GM19467 (cell line): ENCODE measurements around the gene BCL2L15.
"Not testable (repeated sequence)": the region's sequence is repeated elsewhere in the genome, so short reads cannot be mapped to it uniquely, and the experiment has no call there.

Experiments used
- ATAC-seq: cut with Tn5 transposase; IDR thresholded peaks from one replicate; pipeline ENCODE4 v1.9.1; 2021; ENCODE audit warnings: mild to moderate bottlenecking, moderate library complexity; ENCODE audit not compliant: unreplicated experiment

Gene BCL2L15

DNA sequence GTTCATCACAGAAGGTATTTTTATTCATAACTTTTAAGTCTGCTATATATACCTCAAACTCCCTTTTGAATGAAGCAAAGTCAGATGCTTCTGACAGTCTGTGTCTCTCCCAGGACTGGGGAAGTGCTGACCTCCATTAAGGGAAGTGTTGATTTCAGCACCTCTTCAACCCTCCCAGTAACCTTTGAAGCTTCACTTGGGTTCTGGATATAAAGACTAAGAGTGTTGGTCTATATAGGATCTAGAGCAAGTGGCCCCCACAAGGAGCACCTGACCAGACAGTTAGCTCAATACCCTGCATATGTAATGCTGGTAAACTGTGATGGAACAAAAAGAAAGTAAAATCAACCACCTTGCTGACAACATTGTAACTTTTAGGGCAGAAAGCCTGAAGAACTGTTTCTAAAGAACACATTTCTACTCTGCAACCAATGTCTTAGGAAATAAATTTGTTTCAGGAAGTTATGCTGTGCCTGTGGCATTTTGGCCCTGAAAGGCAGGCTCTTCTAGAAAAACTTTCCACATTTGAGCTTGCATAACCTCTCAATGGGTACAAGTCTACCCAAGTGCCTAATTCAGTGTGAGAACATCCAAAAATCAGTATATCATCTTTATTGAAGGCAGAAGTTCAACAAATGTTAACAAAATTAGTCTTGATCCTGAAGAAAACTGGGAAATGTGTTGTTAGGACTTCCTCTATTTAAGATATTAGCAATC lies 15.0 kb downstream of the BCL2L15 start:
- ATAC-seq: no peak

DNA sequence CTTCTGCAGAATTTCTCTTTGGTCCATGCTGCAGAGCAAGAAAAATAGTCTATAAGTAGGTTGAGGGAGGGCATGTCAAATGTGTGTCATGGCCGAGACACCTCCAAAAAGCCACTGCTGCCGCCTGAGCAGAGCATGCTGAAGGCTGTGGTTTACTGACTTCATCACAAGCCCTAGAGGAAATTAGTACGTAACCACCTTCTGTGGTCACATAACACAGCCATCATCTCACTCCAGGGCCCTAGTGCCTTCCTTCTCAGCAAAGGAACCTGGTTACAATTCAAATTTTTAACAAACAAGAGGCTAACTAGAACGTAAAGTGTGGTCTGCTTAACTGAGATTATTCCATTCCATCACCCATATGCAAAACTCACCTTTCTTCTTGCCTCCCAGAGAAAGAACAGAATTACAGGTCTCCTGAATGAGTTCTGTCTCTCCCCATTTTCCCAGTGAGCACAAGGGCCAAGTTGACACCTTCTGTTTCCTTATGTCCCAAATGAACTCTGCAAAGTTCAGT lies 15.7 kb downstream of the BCL2L15 start, which contains the start of gene PTPN22:
PTPN22 (minus strand) TSS at position 116 of the 517 bp plus-strand sequence.
- peak; percentile 84 for ATAC-seq

DNA sequence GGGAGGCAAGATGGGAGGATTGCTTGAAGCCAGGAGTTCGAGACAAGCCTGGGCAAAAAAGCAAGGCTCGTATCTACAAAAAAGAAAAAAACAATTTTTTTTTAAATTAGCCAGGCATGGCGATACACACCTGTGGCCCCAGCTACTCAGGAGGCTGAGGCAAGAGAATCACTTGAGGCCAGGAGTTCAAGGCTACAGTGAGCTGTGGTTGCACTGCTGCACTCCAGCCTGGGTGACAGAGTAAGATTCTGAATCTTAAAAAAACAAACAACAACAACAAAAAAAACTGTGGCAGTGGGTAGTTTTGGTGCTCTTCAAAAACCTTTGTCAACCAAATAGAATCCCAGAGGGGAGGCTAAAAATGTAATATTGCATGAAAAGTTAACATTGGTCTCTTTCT lies 16.6 kb downstream of the BCL2L15 start:
- no peak for ATAC-seq

- ATAC-seq: no peak
Measured at GRCh38 chr1:113868387-113869083, 18.8 kb downstream of the BCL2L15 start.

DNA sequence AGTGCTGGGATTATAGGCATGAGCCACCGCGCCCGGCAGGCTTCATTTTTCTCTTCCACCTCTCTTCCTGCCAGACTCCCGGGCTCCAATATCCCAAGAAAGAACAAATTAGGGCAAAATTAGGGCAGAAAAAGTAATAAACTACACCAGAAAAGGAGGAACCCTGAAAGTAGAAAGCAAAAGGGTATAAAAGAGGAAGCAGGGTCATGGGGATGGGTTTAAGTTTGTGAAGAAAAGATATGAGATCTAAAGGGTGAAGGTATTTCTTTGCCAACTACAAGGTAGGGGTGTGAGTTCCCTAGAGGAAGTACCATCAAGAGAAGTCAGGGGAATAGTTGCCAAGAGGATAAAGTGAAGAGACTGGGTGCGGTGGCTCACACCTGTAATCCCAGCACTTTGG lies 25.7 kb downstream of the BCL2L15 start:
- ATAC-seq: no peak

DNA sequence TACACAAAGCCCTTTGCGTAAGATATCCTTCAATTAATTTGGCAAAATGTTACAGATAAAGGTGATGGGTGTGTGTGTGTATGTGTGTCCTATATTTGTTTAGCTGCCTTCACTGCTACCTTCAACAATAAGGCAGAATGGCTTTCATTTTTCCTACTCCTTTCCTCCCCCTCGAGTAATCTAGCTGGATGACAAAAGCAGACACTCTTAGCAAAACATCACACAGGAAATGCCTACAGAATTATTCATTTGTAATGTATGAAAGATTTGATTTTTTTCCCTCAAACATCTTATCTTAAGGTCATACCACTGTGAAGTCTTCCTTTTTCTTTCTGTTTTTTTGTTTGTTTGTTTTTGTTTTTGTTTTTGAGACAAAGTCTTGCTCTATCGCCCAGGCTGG lies 26.5 kb downstream of the BCL2L15 start:
- no peak for ATAC-seq

DNA sequence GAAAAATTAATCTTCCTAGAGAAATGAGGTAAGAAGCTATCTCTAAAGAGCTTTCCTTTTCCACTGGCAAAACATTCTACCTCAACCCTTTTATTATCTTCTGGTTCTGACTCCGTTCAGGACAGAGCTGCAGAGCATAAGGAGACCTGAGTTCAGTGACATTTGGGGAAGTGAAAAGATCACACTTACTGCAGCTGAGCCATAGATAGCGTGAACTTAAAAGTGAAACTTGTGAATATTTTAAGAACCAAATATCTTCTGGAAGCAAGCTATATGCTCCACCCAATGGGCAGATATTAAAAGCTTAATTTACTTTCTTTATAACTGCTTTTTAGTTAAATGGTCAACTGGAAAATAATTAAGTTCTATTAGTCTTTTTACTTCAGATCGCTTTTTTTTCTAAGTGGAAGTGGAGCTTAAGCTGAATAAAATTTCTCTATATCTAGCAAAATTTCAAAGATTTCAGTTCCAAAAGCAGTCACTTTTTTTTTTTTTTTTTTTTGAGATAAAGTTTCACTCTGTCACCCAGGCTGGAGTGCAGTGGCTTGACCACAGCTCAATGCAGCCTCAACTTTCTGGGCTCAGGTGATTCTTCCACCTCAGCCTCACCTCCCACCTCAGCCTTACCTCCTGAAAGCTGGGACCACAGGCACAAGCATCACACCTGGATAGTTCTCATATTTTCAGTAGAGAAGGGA lies 27.8 kb downstream of the BCL2L15 start:
- ATAC-seq: peak; percentile 84

GRCh38 chr1:113858982-113859381 lies 28.4 kb downstream of the BCL2L15 start:
- no peak for ATAC-seq

GRCh38 chr1:113858418-113858817 lies 29.0 kb downstream of the BCL2L15 start:
- ATAC-seq: peak; percentile 35

DNA sequence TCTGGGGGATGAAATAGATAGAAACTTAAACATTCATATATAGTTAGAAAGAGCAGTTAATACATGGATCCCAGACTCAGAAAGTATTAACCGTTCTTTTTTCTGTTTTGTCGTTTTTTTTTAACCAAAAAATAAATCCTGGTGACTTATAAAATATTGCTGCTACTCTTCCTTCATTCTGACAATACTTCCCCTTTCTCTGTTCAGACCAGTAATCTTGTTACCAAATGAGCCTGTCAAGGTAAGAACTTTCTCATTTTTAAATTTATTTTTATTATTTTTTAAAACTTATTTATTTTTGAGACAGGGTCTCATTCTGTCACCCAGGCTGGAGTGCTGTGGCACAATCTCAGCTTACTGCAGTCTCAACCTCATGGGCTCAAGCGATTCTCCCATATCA lies 29.6 kb downstream of the BCL2L15 start:
- ATAC-seq: no peak

DNA sequence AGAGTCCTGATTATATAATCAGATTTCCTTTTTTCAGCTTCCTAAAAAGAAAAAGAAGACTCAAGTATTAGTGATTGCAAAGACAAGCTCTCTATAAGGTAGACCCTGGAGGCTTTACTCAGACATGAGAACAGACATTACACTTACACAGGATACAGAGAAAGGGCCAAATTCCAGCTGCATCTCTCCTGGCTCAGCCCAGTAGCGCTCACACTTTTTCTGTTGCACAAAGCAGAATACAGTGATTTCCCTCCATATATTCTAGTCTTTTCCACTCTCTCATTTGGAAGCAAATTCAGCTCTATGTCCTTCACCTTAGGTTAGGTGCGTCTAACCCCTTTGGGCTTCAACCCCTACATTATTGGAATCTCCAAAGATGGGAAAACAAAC lies 31.0 kb downstream of the BCL2L15 start:
- no peak for ATAC-seq

DNA sequence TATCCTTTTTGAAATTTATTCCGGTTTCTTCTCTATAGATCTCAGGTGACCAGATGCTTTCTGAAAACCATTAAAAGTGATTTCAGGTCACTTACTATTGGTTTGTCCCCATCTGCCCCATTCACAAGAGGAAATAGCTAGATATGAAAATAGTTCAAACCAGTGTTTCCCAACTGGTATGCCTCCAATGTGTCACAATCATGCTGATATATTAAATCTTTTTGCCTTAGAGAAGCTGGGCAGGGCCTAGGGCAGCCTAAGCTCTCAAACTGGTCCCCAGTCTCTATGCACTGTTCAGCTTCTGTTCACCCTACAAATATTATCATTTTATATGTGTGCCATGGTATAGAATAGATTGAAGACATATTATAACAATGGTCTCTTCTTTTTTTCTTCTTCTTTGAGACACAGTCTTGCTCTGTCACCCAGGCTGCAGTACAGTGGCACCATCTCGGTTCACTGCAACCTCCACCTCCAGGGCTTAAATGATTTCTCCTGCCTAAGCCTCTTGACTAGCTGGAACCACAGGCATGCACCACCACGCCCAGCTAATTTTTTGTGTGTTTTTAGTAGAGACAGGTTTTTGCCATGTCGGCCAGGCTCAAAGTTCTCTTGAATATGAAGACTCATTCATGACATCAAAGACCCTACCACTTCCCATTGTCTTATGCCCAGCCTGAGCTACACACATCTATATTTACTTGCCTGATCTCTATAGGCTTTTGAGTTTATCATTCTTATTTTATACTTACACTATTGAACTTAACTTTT lies 31.6 kb downstream of the BCL2L15 start:
- ATAC-seq: no peak

- no peak for ATAC-seq
Measured at GRCh38 chr1:113854234-113854633, 33.1 kb downstream of the BCL2L15 start.

- not testable (repeated sequence) for ATAC-seq
Measured at GRCh38 chr1:113852694-113853093, 34.7 kb downstream of the BCL2L15 start.

DNA sequence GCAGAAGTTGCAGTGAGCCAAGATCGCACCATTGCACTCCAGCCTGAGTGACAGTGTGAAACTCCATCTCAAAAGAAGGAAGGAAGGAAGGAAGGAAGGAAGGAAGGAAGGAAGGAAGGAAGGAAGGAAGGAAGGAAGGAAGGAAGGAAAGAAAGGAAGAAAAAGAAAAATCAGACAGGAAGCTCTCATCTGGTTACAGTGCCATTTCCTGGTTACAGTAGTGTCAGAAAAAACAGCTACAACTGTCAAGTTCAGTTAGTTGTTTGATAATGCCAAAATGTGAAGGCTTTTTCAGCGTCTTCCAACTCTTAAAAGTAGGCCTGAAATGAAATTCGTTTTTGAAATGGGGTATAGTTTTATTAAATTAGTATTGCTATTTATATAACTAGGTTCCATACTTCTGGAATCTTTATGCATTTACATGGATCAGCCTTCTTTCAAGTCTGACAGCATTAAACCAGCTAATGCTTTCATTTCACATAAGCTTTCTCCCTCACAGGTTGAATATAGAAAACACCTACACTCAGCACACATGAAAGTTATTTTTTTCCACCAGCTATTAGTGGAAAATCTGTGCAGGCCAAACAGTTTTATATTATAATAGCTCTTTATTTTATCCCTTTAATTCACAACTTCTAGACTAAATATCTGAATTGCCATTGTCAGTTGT lies 37.1 kb downstream of the BCL2L15 start:
- no peak for ATAC-seq

DNA sequence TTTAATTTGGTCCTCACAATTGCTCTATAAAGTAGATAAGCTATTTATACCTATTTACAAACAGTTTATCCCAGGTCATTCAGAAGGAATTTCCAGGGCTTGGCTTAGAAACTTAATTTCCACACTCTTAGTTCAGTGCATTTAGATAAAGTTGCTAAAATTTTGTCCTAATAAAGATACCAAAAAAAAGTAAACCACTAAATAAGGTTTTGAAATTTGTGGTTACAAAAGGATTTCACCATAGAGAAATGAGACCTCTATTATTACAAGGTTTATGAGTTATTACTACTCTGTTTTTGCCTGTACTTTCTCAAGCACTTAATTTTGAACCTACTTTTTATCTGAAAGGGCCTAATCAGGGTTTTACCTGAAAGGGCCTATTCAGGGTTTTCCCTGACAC lies 38.3 kb downstream of the BCL2L15 start:
- no peak for ATAC-seq

DNA sequence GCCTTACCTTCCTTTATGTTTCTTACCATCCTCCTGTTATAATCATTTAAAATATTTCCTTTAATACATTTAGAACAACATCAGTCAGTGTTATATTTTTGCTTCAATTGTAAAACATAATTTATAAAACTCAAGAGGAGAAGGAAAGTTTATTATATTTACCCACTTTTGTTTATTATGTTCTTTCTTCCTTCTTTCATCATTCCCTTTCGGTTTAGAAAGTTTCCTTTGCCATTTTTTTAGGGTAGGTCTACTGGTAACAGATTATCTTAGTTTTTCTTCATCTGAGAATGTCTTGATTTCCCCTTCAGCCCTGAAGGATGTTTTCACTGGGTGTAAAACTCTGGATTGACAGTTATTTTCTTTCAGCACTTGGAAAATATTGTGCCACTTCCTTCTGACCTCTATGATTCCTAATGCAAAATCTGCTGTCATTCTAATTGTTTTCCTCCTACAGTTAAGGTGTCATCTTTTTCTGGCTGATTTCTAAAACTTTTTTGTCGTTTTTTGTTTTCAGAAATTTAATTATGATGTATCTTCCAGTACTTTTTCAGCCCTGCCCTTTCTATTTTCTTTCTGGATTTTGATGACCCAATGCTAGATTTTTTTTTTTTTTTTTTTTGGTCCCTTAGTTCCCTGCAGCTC lies 40.9 kb downstream of the BCL2L15 start:
- ATAC-seq: no peak

- no peak for ATAC-seq
Measured at GRCh38 chr1:113836534-113836933, 50.8 kb downstream of the BCL2L15 start.

DNA sequence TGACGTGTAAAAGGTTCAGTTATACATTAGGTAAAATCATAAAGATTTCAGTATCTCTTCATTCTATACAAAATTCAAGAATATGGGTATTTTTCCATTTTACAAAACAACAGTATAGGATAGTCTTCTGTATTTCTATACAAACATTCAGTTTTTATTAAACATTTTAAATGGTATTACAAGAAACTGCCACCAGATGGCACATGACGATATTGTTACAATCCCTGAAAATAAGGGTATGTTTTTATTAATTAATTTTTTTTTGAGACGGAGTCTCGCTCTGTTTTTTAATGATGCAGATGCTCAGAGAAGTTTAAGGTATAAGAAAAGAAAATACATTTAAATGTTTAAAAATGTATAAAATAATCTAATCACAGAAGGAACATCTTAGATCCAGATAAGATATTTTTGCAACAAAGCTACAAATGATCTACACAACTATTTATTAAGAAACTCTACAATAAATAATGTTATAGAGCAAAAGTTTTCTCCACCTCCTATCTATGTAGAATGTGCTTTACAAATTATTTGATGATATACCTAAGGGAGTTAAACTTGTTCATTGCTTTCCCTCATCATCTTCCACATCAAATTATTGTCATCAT lies 51.6 kb downstream of the BCL2L15 start:
- ATAC-seq: no peak
